ENCODE data around the gene PRKCQ.

- no peak for TF ChIP-seq CTCF (conservative IDR thresholded peaks at IDR 0.05)
- TF ChIP-seq EZH2 (IDR thresholded peaks at IDR 0.05; ENCODE audit: low read depth): no peak
Observed at GRCh38 chr10:6457376-6457775, 122.7 kb downstream of the PRKCQ start.
